Thoracic aorta (tissue), 2 donors: ENCODE data around the gene FOXS1. TPM values are rescaled to one million over a fixed set of nuclear protein-coding genes. Genes with fewer than 3 reads are reported as not detected.

Source experiments
- ATAC-seq: fragments of 150-250 bp; one replicate; pipeline ENCODE4 v1.8.0; 2017; ENCODE audit warnings: low read depth; ENCODE audit not compliant: insufficient number of reproducible peaks, low FRiP score
- DNase-seq: peaks from one replicate; pipeline ENCODE4 v3.0.0-alpha.2; 2020; ENCODE audit warnings: low spot score
- H3K27ac ChIP-seq, 2 donors: fragments of 200-600 bp; sonication (generic); 1 replicate in 1 of 2; 2 replicates in 1 of 2; pipeline ENCODE4 v1.5.1; 2016; ENCODE audit warnings: mild to moderate bottlenecking in 2 of 2, moderate library complexity in 2 of 2
- H3K27me3 ChIP-seq: fragments of 200-600 bp; sonication (generic); replicated peaks from 2 replicates; pipeline ENCODE4 v1.6.0; 2016; ENCODE audit warnings: mild to moderate bottlenecking; ENCODE audit not compliant: insufficient read depth
- H3K36me3 ChIP-seq: fragments of 200-600 bp; sonication (generic); one replicate; pipeline ENCODE4 v1.5.1; 2016
- H3K4me1 ChIP-seq, 2 donors: fragments of 200-600 bp; sonication (generic); 1 replicate in 1 of 2; 2 replicates in 1 of 2; pipeline versions ENCODE4 v1.5.1 to v1.6.0; 2016; ENCODE audit warnings: low read depth in 2 of 2, mild to moderate bottlenecking in 1 of 2; ENCODE audit not compliant: control insufficient read depth in 1 of 2
- H3K4me3 ChIP-seq: fragments of 200-600 bp; sonication (generic); 2 replicates; pipeline ENCODE4 v1.5.1; 2016; ENCODE audit warnings: mild to moderate bottlenecking
- H3K9me3 ChIP-seq: fragments of 200-600 bp; sonication (generic); 2 replicates; pipeline ENCODE4 v1.5.1; 2016
- total RNA-seq, 2 donors: library from RNA; depleted of rRNA; stranded (reverse); fragments of >200 nt; gene quantifications; one replicate each; pipeline versions ENCODE4 v1.1.0 to v1.2.3, GENCODE V29; 2016
- TF ChIP-seq, protein P1 (sequence below): fragments of 200-600 bp; sonication (generic); IDR thresholded peaks from one replicate; pipeline ENCODE4 v1.5.1; 2019; ENCODE audit warnings: antibody characterized with exemption

Gene FOXS1
- total RNA-seq, 2 donors from 2014 or later: 13.9 to 44.5 TPM

DNA sequence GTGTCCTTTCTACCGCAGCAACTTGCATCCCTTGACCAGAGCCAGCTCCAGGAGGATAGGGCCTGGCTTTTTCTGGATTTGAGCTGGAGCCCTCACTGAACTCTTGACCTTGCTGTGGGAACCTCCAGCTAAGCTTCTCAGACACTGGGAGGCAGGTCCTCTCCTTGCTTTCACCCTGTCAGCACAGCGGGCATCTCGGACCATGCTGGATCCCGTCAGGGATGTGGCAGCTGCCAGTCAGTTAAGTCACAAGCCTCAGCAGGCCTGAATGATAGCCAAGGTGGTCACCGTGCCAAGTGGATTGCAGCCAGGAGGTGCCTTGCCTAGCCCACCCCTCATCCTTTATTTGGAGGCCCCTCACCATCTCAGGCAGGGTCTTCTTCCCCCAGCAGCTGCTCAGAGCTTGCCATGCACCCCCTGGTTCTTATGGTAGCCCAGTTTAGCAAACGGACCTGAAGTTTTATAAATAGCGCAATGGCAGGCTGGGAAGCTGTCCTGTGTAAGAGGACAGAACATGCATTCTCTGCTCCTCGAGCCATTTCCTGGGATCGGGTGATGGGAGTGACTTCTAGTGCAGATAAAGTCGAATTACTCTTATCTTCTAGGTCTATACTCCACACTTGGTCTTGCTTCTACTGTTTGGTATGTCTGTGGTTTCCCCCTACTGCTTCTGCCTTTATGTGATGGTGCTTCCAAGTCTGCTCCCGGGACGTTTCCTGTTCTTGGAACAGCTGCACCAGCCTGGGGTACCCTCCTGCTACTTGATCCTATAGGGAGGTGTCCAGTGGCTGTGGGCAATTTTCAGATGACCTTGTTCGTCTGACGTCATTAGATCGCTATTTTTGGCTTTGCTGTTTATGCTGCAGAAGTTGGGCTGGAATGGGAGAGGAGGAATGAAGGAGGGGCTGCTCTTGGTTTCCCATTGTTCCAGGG, 33.3 kb downstream of the FOXS1 start:
- ATAC-seq: no peak
- H3K27me3 ChIP-seq: no peaks in the 10 kb centered on the region
- H3K4me1 ChIP-seq: peaks cover 47 to 89% of the 10 kb centered on the region in 2 donors
- H3K4me3 ChIP-seq: no peak overlapping the region
- H3K36me3 ChIP-seq: no peaks in the 10 kb centered on the region
- H3K9me3 ChIP-seq: no peaks in the 10 kb centered on the region
- TF ChIP-seq, protein P1, sequence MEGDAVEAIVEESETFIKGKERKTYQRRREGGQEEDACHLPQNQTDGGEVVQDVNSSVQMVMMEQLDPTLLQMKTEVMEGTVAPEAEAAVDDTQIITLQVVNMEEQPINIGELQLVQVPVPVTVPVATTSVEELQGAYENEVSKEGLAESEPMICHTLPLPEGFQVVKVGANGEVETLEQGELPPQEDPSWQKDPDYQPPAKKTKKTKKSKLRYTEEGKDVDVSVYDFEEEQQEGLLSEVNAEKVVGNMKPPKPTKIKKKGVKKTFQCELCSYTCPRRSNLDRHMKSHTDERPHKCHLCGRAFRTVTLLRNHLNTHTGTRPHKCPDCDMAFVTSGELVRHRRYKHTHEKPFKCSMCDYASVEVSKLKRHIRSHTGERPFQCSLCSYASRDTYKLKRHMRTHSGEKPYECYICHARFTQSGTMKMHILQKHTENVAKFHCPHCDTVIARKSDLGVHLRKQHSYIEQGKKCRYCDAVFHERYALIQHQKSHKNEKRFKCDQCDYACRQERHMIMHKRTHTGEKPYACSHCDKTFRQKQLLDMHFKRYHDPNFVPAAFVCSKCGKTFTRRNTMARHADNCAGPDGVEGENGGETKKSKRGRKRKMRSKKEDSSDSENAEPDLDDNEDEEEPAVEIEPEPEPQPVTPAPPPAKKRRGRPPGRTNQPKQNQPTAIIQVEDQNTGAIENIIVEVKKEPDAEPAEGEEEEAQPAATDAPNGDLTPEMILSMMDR: no peak
- peak overlapping the region; percentile 71 to 88 for H3K27ac ChIP-seq
- no peak for DNase-seq

DNA sequence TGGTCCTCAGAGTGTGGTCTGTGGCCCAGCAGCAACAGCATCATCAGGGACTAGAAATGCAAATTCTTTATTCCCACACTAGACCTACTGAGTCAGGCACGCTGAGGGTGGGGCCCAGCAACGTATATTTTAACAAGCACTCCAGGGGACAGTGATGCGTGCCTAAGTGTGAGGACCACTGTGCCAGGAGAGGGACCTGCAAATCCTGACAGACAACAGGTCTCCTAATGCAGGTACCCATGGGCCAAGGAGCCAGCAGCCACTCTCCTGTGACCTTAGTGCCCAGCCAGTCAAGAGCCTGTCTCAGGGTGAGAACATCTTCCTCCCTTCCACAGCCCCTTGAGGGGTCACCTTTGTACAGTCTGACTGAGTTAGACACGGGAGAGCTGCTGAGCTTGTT, 34.2 kb downstream of the FOXS1 start:
- no peaks in the 10 kb centered on the region for H3K27me3 ChIP-seq
- no peak for DNase-seq
- no peak overlapping the region for H3K4me3 ChIP-seq
- H3K36me3 ChIP-seq: no peaks in the 10 kb centered on the region
- ATAC-seq: no peak
- TF ChIP-seq, protein P1: no peak
- H3K27ac ChIP-seq: peak overlapping the region; percentile 71 to 88
- H3K4me1 ChIP-seq: peaks cover 55 to 96% of the 10 kb centered on the region in 2 donors
- H3K9me3 ChIP-seq: no peaks in the 10 kb centered on the region

DNA sequence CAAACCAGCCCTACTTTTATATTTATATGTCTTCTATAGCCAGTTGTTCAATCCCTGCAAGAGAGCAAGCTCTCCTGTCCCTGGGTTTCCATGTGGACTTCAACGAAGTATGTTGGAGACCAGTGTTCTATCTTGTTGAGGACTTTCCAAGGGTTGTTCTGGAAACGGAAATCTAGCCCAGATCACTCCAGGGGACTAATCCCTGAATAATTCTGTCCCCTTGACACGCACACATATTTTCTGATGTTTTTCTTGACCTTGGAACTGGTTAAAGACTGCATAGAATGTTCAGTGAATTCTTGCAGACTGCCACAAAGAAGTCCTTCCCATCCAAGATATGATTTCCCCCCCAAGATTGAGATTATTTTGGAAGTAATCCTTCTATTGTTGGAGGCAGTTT, 35.7 kb downstream of the FOXS1 start:
- Histone ChIP-seq H3K36me3 (no peaks in the 10 kb centered on the region), H3K27me3 (no peaks in the 10 kb centered on the region), H3K4me3 (no peak overlapping the region), H3K9me3 (no peaks in the 10 kb centered on the region), H3K4me1 (peaks cover 50 to 82% of the 10 kb centered on the region in 2 donors), H3K27ac (peak overlapping the region; percentile 71 to 88)
- ATAC-seq: peak; percentile 11
- TF ChIP-seq, protein P1: no peak
- DNase-seq: no peak

DNA sequence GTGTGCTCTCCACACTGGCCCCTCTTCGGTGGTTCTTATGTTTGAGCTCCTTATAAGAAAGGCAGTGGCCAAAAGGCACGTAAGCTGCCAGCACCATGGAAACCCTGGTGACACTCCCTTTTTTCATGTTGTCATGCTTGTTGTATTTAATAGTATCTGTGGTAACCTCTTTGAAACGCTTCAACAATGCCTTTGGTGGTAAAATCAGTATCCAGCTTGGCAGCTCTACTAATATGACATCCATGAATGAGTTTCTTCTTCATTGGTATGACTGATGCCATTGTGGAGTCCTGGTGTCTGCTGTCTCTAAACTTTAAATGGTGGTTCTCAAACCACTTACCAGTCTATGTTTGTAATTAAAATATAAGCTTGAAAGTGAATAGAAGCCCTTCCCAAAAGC, 36.9 kb downstream of the FOXS1 start:
- Histone ChIP-seq H3K9me3 (no peaks in the 10 kb centered on the region), H3K27ac (peak overlapping the region; percentile 71 to 88), H3K27me3 (no peaks in the 10 kb centered on the region), H3K4me1 (peaks cover 43 to 70% of the 10 kb centered on the region in 2 donors), H3K4me3 (no peak overlapping the region), H3K36me3 (no peaks in the 10 kb centered on the region)
- DNase-seq (no peak), ATAC-seq (no peak)
- TF ChIP-seq, protein P1: no peak

DNA sequence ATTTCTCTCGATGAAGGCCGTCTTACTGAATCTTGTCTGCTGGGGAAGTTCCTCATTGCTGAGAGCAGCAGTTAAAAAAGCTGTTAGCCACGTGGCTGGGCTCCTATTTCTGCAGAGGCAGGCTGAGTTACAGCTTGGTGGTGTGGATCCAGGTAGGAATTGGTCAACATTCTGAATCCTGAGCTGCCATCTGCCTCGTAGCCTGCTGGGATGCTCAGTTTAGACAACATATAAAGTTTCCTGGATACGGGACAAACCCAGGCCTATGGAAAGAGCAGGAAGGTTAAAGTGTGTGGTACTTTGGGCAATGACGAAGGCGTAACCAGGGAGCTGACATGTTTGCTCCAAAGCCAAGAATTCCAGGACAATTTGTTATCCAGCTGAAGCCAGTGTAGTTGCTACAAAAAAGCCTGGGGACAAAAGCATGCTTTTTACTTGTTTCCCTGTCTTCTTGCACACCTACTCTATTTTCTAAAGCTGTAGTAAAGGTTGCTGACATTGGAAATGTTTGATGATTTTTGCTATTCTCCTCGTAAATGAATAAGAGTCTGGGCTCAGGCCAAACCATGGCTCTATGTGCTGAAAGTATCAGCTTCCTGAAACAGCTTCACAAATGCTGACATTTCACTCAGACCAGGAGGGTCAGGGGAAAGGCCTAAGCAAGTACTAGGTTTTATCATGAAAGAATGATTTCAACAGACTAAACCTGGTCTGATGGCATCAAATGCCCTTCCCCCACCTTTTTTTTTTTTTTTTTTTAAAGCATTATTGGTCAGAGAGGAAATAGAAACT, 38.6 kb downstream of the FOXS1 start:
- DNase-seq (no peak), ATAC-seq (no peak)
- Histone ChIP-seq H3K36me3 (no peaks in the 10 kb centered on the region), H3K9me3 (no peaks in the 10 kb centered on the region), H3K27me3 (no peaks in the 10 kb centered on the region), H3K4me3 (no peak overlapping the region), H3K4me1 (peaks cover 30 to 53% of the 10 kb centered on the region in 2 donors), H3K27ac (peak overlapping the region; percentile 26 to 40)
- TF ChIP-seq, protein P1: no peak
